Ureter (tissue), 1 donor: ENCODE data around the gene ARHGEF3. TPM values are rescaled to one million over a fixed set of nuclear protein-coding genes. Genes with fewer than 3 reads are reported as not detected.

Experiments
- DNase-seq: peaks from one replicate; pipeline ENCODE4 v3.0.0-alpha.2; 2020; ENCODE audit warnings: low spot score
- total RNA-seq: library from RNA; stranded (reverse); gene quantifications from one replicate; pipeline ENCODE4 v1.2.4, GENCODE V29; 2023
- donor health status: DM: yes; HTN: yes; CAD: no.

The ARHGEF3 gene
- total RNA-seq, 1 donor from 2014 or later, result 50.0 TPM

DNA sequence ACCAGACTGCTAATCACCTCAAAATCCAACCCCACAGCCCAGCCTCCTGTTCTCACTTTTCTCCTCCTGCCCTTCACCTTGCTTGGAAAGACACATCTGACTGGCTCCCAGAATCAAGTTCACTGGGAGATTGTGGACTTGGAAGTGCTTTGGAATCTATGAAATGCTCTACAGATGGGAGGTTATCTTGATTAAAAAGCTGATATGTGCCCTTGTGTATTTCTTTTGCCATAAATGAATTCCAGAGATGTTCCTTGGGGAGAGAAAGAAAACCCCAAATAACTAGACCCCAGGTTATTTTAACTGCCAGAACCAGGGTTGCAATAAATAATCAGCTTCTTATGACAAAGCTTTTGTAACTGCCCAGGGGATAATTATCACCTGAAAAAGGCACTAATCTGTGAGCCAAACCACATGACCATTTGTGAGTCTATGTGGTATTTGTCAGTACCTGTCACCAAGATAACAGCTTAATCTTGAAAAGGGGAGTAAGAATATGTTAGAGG, 21.7 kb upstream of the ARHGEF3 start:
- no peak for DNase-seq

DNA sequence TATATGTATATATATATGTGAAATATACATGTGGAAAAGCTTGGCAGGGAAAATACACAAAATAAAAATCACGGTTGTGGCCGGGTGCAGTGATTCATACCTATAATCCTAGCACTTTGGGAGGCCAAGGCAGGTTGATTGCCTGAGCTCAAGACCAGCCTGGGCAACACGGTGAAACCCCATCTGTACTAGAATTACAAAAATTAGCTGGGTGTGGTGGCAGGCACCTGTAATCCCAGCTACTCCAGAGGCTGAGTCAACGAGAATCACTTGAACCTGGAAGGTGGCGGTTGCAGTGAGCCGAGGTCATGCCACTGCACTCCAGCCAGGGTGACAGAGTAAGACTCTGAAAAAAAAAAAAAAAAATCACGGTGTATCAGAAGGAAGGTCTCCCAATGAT, 20.8 kb upstream of the ARHGEF3 start:
- no peak for DNase-seq

DNA sequence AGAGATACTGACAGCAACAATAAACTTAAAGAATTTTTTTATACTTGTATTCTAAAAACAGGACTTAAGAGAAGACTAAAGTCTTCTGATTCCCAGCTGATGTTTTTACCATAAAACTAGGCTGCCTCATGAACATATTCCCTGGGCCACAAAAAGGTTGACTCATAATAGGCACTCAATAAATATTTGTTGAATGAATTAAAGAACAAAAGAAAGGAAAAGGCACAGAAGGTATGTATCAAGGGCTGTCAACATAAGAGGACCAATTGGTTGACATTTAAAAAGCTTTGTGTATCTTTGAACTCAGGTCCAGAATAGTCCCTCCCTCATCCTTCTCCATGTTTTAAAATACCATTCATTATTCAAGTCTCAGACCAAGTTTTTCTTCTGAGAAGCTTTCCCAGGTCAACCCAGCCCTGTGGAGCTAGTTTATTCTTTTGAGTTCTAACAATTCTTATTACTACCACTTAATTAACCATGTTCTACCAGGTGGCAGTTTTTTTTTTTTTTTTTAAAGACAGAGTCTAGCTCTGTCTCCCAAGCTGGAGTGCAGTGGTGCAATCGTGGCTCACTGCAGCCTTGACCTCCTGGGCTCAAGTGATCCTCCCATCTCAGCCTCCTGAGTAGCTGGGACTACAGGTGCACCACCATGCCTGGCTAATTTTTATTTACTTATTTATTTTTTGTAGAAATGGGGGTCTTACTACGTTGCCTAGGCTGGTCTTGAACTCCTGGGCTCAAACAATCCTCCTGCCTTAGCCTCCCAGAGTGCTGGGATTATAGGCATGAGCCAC, 17.5 kb upstream of the ARHGEF3 start:
- DNase-seq, result no peak

DNA sequence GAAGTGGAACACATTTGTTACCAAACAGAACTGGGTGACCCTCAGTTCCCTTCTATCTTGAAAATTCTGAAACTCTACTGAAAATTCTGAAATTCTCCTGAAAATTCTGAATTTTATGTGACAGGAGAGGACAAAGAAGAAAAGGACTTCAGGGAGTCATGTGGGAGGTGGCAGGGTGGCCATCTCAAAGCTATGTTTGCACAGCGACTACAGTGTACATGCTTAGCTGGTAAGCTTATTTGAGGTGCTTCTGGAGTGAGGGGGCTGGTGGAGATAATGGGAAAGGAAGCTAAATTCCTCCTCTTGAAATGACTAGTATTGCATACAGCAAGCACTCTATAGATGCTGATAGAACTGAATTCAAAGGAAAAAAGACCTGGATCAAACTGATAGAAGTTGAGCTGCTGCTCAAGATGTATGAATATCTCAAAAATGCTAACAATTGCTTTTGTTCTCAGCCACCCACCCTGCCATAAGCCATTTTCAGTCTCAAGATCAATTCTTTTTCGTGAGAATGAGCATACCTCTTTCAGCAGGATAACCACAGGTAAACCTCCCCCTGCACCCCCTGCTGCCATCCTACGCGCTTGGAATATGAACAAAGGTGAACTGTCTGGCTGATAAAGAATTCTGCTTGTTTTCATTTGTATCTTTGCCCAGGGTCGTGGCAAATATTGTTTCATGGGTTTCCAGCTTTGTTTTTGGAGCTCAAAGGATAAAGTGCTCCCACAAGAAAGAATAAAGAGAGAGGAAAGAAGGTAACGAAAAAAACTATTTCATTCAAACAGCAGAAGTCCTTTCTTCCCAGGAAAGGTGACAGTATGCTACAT, 16.6 kb upstream of the ARHGEF3 start:
- DNase-seq, result no peak

DNA sequence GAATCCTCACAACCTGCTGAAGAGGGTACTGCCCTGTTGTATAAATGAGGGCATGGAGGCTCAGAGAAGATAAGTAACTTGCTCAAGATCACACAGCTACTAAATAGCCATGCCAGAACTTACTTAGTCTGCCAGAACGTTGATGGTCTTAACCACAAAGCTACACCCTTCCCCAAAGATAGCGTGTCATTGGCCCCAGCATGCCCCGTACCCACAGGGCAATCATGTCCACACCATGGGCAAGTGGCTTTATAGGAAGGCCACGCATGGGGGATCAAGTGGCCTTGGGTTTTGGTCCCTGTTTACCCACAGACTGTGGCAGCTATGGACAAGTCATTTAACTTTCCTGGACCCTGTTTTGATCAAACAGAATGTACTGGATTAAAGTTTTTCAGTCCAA, 15.9 kb upstream of the ARHGEF3 start:
- DNase-seq, result no peak

DNA sequence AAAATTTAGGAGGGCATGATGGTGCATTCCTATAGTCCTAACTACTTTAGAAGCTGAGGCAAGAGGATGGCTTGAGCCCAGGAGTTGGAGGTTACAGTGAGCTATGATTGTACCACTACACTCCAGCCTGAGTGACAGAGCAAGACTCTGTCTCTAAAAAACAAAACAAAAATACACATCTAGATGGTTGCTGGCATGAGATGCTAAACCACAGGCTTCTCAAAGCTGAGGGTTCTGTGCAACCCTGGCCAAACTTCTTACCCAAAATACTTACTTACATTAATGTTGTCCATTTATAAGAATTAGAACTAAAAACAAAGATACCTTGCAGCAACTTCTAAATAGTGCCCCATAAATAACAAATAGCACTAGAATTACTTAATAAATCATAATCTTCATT, 14.3 kb upstream of the ARHGEF3 start:
- DNase-seq, result no peak

DNA sequence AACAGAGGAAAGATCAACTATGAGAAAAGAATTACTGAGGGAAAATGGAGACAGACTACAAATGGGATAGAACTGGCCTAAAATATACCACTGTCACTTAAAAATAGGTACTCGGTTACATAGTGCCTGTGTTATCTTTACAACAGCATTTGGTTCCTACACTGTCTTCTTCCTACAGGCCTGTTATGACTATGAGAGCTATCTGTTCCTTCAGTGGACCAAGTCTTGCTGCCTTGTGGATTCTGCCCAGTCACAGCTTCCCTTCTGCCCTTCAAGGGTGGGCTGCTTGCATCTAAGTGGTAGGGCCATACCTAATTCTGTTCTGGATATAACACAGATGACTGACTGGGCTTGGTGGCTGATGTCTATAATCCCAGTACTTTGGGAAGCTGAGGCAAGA, 13.8 kb upstream of the ARHGEF3 start:
- no peak for DNase-seq

DNA sequence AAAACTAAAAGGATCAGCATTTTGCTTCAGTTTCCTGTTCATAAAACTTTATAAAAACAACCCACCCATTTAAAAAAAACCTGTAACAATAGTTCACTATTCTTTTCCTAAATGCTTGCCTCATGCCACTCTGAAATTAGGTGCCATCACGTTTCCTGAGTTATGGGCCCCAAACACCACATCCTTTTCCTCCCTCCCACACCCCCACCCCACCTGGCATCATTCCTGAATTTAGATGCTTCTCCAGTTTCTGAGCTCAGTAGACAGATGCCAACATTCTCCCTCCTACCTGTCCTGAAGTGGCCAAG, 11.9 kb upstream of the ARHGEF3 start:
- no peak for DNase-seq

DNA sequence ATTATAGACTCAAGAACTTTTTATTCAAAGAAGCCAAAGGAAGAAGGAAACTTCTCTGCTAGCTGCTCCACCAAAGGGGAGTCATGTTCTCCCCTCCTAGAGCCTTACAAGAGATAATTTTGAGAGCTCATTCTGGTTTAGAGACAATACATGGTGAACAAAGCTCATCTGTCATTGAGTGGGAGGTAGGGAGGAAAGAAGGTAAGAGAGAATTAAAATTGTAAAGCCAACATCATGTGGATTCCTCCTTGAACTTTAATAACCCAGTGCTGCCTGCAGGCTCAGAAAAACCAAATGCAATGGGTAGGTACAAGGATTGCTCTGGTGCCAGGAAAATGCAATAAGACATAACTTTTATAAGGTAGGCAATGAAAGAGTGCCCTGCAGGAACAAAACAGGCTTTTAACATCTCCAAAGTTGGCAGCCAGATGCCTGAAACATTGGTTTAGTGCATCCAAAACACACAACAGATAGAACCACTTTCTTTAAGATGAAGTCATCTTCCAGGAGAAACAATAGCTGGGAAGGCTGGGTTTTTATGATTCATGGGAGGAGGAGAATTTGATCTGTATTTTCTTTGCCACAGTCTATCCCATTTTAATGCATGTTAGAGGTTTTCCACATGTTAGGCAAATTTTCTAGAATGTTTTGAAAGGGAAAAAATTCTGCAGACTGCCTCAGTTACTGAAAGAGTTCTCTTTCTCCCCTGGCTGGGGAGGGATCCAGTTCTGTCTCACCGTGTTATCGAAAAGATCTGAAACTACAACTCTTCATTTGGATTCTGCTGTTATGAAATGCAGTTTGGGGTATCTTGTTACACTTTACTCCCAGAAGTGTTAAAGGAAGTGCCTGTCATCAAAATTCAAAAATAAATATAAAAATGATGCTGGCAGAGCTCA, 11.3 kb upstream of the ARHGEF3 start:
- no peak for DNase-seq

DNA sequence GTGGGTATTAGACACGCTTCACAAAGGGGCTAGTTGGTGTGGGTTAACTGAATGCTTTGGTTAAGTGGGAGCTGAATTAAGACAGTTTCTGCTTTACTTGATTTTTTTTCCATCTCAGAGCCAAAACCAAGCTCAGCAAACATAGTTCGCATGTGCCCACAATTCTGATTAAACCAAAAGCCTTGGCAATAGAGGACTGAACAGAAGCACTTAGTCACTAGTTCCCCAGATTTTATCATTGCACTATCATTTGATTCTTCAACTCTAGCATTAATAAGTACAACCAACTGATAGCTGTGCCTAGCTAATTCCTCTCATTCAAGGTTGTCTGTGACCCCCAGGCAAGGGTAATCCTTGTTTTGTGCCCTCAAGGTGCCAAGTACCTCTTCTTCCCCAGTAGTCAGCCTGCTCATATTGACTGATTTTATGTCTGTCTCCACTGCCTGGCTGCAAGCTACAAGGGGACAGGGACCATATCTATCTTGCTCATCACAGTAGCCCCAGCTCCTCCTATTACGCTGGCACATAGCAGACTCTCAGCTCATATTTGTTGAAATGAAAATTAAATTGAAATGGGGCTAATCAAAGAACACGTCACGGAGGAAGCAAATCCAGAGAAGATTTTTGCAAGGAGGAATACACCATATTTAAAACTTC, 9.9 kb upstream of the ARHGEF3 start:
- DNase-seq, result no peak

DNA sequence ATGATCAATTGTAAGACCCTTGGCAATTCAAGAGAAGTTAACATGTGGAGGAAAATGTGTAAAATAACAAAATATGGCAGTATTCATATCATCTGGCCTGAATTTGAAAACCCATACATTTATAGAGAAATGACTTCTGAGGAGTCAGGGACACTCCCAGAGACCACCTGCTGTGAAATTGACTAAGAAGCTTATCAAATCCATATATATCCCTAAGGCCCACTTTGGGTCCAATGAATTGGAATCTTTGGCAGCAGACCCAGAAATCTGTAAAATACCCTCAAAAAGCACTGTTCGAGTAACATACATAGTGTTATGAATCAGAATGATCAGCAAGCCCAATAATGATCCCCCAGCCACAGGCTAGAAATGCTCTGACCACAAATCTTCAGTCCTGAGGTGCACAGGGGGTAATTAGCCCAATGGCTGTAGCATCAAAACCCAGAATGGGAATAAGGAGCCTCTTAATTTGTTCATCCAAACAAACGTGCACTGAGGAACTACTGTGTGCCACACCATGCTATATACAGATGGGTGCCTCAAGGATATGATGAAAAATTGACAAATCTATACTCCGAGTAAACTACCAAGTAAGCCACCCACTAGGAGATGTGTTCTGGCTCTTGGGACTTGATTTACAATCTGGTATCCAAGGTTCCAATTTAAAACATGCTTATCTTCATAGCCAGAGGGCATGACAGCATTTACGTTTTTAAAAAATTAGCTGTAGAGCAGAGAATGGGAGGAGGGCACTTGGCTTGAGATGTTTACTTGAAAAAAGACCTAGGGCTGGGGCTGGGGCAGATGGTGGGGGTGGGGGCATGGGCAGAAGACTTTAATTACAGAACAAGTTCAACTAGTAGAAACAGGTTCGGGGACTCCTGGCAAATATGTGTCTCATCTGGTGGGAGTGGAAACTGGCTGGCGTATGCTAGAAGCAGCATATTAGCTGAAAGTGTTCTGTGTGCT, 9.1 kb upstream of the ARHGEF3 start:
- DNase-seq, result no peak

DNA sequence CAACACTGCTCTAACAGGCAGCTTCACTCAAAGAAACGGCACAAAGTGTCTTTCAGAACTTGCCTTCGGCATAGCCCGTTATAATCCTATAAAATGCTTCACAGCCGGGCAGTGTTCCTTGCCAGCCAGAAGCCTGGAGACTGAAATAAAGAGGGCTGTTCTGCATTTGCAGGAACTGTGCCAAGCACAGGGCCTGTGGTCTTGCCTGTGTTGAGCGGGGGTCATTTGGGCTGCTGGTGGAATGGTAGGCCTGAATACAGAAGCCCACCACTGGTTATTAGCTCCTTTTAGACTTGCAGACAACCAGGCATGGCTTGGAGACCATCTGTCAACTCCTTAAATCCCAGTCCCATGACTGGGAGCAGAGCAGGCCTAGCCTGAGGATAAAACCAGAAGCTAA, 4.7 kb upstream of the ARHGEF3 start:
- DNase-seq, result no peak

DNA sequence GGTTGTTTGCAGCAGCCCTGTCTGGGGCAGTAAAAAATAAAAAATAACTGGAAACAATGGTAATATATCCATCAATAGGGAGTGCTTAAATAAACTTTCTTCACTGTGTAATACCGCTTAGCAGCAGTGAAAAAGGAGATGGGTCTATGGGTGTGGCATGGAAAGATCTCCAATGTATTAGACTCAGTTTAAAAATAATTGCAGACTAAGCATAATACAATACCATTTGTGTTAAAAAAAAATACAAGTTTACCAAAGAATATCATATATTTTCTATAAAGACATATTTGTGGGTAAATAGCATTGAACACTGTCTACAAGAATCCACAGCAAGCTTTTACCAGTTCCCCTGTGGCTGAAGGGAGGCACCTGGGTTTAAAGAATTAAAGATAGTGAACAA, 1.0 kb upstream of the ARHGEF3 start:
- no peak for DNase-seq

DNA sequence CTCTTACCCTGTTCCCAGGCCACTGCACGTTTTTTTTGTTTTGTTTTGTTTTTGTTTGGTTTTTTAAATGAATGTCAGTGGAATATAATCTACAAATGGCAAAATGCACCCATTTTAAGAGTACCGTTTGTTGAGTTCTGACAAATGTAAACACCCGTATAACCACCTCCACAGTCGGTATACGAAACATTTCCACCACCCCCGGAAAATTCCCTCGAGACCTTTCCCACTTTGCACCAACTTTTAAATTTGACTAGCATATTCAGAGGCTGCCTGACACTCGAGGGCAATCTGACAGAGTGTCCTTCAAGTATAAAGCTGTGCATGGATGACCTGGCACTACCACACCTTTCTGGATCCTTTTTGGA, 613 bp upstream of the ARHGEF3 start:
- DNase-seq, result no peak

DNA sequence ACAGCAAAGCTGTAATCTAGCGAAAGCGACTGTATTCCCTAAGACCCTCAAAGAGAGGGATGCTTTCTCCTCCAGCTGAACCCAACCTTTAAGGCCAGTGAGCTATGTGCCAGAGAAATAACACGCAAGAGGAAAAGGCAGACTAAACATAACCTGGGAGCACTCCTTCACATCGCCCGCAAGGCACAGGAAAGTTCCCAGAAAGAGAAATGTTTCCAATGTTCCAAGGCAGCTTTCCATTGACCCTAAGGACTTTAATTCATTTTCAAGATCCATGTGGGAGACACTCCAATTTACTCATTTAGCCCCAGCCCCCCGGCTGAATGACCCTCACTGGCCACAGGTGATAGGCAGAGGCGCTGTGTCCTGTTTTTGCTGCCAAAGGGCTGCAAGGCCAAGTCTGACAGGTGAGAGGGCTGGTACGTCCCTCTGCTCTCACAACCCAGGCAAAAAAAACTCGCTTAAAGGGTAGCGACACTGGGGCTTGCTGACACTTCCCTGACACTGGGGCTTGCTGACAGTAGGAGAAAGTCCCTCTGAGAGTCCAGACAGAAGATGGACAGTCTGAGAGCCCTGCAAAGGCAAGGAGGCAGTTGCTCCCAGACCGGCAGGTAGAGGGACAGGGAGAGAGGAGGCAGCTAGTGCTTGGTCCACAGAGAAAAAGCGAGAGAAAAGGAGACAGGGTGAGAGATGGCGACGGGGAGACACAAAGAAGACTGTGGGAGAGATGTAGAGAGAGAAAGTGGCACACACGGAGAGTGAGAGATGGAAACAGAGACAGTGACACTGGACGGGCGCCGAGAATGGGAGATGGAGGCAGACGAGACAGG, 702 bp downstream of the ARHGEF3 start:
- DNase-seq, result no peak

DNA sequence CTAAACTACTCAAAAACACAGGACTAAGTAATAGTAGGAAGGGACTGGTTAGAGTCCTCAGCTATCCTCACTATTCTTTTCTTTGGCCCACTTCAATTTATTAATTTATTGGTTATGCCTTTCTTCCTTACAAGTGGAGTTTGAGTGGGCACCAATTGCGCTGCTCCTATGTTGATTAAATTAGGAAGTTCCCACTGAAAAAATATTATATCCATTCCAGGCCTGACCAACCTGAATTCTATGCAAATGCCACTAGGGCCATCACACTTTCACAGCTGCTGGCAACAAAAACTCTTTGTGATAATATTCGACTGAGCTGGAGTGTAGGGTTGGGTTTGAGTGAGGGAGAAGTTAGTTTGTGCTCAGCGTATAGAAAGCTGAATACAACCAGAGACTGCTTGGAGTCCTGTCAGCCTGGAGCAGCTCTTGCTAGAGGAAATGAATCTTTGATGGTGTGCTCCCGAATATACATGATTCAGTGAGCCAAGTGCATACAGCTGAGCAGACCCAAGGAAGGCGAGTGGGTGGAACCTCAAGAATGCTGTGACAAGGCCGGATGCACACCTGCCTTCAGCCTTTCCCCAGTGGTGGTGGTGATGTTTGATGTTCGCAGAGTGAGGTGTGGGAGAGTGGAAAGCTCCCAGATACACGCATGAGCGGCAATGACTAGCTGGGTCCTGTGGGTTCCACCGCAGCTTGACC, 1.5 kb downstream of the ARHGEF3 start:
- no peak for DNase-seq

DNA sequence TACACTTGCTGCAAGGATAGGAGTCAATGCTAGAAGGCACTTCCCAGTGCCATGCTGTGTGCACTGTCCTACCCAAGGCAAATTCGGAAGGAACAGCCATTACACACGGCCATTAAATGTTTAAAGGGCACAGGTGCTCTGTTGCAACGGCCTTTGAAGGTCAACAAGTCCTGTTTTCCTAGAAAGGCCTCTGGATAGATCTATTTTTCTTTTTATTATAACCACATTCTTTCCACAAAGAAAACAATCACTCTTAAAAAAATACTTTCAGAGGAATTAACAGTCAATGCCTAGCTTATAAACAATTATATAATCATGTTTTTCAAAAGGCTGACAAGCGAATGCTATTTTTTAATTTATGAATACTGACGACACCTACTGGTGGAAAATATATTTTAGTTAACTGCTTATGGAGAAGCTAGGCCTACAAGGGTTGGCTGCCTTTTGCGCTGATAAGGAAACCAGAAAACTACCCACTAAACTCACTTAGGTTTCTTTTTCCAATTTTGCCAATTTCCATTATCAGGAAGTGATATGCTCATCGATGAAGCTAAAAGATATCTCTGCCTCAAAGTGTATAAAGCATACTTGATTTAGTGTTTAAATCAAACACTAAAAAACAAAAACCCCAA, 2.4 kb downstream of the ARHGEF3 start:
- no peak for DNase-seq

DNA sequence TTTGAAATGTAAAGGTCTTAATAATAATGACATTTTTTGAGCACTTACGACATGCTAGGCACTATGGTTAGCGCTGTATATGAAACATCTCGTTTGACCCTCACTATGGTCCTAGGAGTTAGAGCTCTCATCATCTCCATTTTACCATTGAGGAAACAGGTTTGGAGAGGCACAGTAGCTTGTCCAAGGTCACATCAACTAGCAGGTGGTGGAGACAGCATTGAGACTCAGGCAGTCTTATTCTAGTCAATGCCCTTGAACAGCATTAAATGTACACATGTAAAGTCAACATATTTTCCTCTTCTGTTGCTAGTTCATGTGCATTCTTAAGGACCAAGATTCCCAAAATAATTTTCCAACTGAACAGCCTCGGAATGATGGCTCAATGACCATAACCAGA, 4.8 kb downstream of the ARHGEF3 start:
- no peak for DNase-seq

DNA sequence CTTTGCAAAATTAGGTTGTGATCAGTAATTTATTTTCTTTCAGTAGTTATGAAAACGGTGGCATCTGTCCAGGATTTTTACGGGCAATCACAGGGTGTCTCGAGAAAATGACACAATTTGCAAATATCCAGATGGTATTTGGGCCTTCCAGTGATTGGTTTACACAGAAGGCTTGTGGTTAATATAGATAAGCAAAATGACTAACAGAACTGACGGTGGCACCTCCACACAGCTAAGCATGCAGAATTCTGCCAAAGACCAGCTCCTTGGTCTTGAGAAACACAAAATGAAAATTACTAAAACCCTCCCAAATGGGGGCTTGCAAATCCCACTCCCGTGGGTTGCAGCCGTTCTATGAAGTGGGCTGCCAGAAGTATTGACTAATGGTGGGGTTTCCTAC, 5.5 kb downstream of the ARHGEF3 start:
- DNase-seq, result no peak
